Activated CD4-positive, alpha-beta T cell treated with anti-CD3 and anti-CD28 coated beads, Interleukin-2, amount 50 U/mL, for 16 hours (primary cell): ENCODE data around the gene IL24.

ENCODE experiments used
- DNase-seq: peaks from one replicate; pipeline ENCODE4 v3.0.0-alpha.2; 2020

The IL24 gene

GRCh38 chr1:206882555-206882954 lies 14.7 kb upstream of the IL24 start:
- no peak for DNase-seq

GRCh38 chr1:206883160-206883559 lies 14.1 kb upstream of the IL24 start:
- no peak for DNase-seq

GRCh38 chr1:206883876-206884275 lies 13.4 kb upstream of the IL24 start:
- no peak for DNase-seq

- DNase-seq = no peak
These were observed 11.7 kb upstream of the IL24 start for GRCh38 chr1:206885341-206886060.

- no peak for DNase-seq
These were observed 10.4 kb upstream of the IL24 start for GRCh38 chr1:206886831-206887230.

GRCh38 chr1:206887701-206888100 lies 9.5 kb upstream of the IL24 start:
- no peak for DNase-seq

GRCh38 chr1:206890125-206891060 lies 6.8 kb upstream of the IL24 start:
- no peak for DNase-seq

GRCh38 chr1:206891412-206891811 lies 5.8 kb upstream of the IL24 start:
- no peak for DNase-seq

GRCh38 chr1:206892351-206892984 lies 4.8 kb upstream of the IL24 start:
- no peak for DNase-seq

- no peak for DNase-seq
These were observed 3.9 kb upstream of the IL24 start for GRCh38 chr1:206893380-206893779.

- DNase-seq = no peak
These were observed 1.9 kb upstream of the IL24 start for GRCh38 chr1:206895325-206895724.

- no peak for DNase-seq
These were observed 1.4 kb upstream of the IL24 start for GRCh38 chr1:206895837-206896242.

GRCh38 chr1:206896261-206896660 lies 982 bp upstream of the IL24 start:
- no peak for DNase-seq

GRCh38 chr1:206898089-206898914 lies 1.1 kb downstream of the IL24 start:
- DNase-seq = no peak

- DNase-seq = no peak
These were observed 1.7 kb downstream of the IL24 start for GRCh38 chr1:206898915-206899431.

- DNase-seq = no peak
These were observed 2.5 kb downstream of the IL24 start for GRCh38 chr1:206899717-206900116.

GRCh38 chr1:206900149-206900548 lies 2.9 kb downstream of the IL24 start:
- DNase-seq = no peak

- DNase-seq = no peak
These were observed 4.7 kb downstream of the IL24 start for GRCh38 chr1:206901944-206902343.

GRCh38 chr1:206902702-206903101 lies 5.5 kb downstream of the IL24 start:
- DNase-seq = no peak

- no peak for DNase-seq
These were observed 6.4 kb downstream of the IL24 start for GRCh38 chr1:206903687-206904086.

GRCh38 chr1:206904423-206905142 lies 7.3 kb downstream of the IL24 start:
- DNase-seq = no peak
